HG03103 (cell line): ENCODE results near the gene GRIP2.
"Not testable (repeated sequence)": the region's sequence is repeated elsewhere in the genome, so short reads cannot be mapped to it uniquely, and the experiment has no call there.

Source experiments
- ATAC-seq: cut with Tn5 transposase; IDR thresholded peaks from one replicate; pipeline ENCODE4 v1.9.1; 2021; ENCODE audit warnings: low read depth; ENCODE audit not compliant: unreplicated experiment

The GRIP2 gene

GRCh38 chr3:14522768-14523167 lies 17.4 kb downstream of the GRIP2 start:
- ATAC-seq = no peak

- ATAC-seq = no peak
Measured at GRCh38 chr3:14522129-14522691, 17.9 kb downstream of the GRIP2 start.

- ATAC-seq = no peak
Measured at GRCh38 chr3:14521611-14522010, 18.5 kb downstream of the GRIP2 start.

- no peak for ATAC-seq
Measured at GRCh38 chr3:14520967-14521366, 19.2 kb downstream of the GRIP2 start.

GRCh38 chr3:14520149-14520548 lies 20.0 kb downstream of the GRIP2 start:
- ATAC-seq = no peak

- no peak for ATAC-seq
Measured at GRCh38 chr3:14519406-14519805, 20.7 kb downstream of the GRIP2 start.

GRCh38 chr3:14518893-14519292 lies 21.2 kb downstream of the GRIP2 start:
- ATAC-seq = no peak

- ATAC-seq = no peak
Measured at GRCh38 chr3:14518432-14518802, 21.7 kb downstream of the GRIP2 start.

- ATAC-seq = no peak
Measured at GRCh38 chr3:14517601-14518431, 22.3 kb downstream of the GRIP2 start.

GRCh38 chr3:14516738-14517345 lies 23.3 kb downstream of the GRIP2 start:
- ATAC-seq = no peak

GRCh38 chr3:14515526-14515925 lies 24.6 kb downstream of the GRIP2 start:
- ATAC-seq = not testable (repeated sequence)

GRCh38 chr3:14514323-14514720 lies 25.8 kb downstream of the GRIP2 start:
- no peak for ATAC-seq

- no peak for ATAC-seq
Measured at GRCh38 chr3:14513566-14514322, 26.4 kb downstream of the GRIP2 start.

- no peak for ATAC-seq
Measured at GRCh38 chr3:14512942-14513327, 27.2 kb downstream of the GRIP2 start.

- ATAC-seq = no peak
Measured at GRCh38 chr3:14512281-14512941, 27.7 kb downstream of the GRIP2 start.

- no peak for ATAC-seq
Measured at GRCh38 chr3:14511623-14512280, 28.4 kb downstream of the GRIP2 start.

- ATAC-seq = no peak
Measured at GRCh38 chr3:14510838-14511622, 29.1 kb downstream of the GRIP2 start.

GRCh38 chr3:14509796-14510100 lies 30.4 kb downstream of the GRIP2 start:
- ATAC-seq = no peak

- ATAC-seq = no peak
Measured at GRCh38 chr3:14508966-14509795, 31.0 kb downstream of the GRIP2 start.
